A673 (cell line): Measurements from ENCODE around the gene SSR4. TPM values are rescaled to one million over a fixed set of nuclear protein-coding genes. Genes with fewer than 3 reads are reported as not detected.

Experiments
- BruUV-seq: library from RNA; stranded (reverse); fragments of 400-500 nt; replicated peaks from 2 replicates; lab custom pipeline; 2021; lab: Mats Ljungman, UMichigan
- CTCF ChIA-PET: fragments of 300-600 bp; sonication (Branson Sonifier 250); formaldehyde crosslinking; loops from one replicate; lab custom pipeline; 2022; ENCODE audit warnings: antibody characterized with exemption; lab: Charles Lee
- POLR2A ChIA-PET: fragments of 300-600 bp; sonication (Branson Sonifier 250); formaldehyde crosslinking; loops from one replicate; lab custom pipeline; 2022; ENCODE audit warnings: antibody characterized with exemption; ENCODE audit not compliant: low non-redundant PET; lab: Charles Lee
- DNase-seq: peaks from one replicate; pipeline ENCODE4 v3.0.0-alpha.2; 2015; ENCODE audit warnings: low spot score
- H3K27ac ChIP-seq: fragments of 200-600 bp; sonication (generic); 2 replicates; pipeline ENCODE4 v1.5.1; 2016; ENCODE audit warnings: mixed run types, low read depth, mild to moderate bottlenecking, mixed read lengths, antibody characterized with exemption, low read length; ENCODE audit not compliant: poor library complexity, severe bottlenecking
- H3K27me3 ChIP-seq: fragments of 200-600 bp; sonication (generic); replicated peaks from 2 replicates; pipeline ENCODE4 v1.6.1; 2017; ENCODE audit warnings: mixed run types, low read depth, mild to moderate bottlenecking, mixed read lengths, antibody characterized with exemption, low read length; ENCODE audit not compliant: insufficient read depth, poor library complexity
- H3K36me3 ChIP-seq: fragments of 200-600 bp; sonication (generic); 2 replicates; pipeline ENCODE4 v1.6.1; 2016; ENCODE audit warnings: mixed run types, mild to moderate bottlenecking, mixed read lengths, antibody characterized with exemption, low read length; ENCODE audit not compliant: insufficient read depth, poor library complexity, severe bottlenecking
- H3K4me1 ChIP-seq: fragments of 200-600 bp; sonication (generic); 2 replicates; pipeline ENCODE4 v1.6.1; 2017; ENCODE audit warnings: mixed run types, mild to moderate bottlenecking, mixed read lengths, antibody characterized with exemption, low read length; ENCODE audit not compliant: insufficient read depth, poor library complexity, severe bottlenecking
- H3K4me3 ChIP-seq: fragments of 200-600 bp; sonication (generic); 2 replicates; pipeline ENCODE4 v1.5.1; 2016; ENCODE audit warnings: low read depth, mixed run types, mild to moderate bottlenecking, mixed read lengths, low read length; ENCODE audit not compliant: poor library complexity, severe bottlenecking
- H3K9me3 ChIP-seq: fragments of 200-600 bp; sonication (generic); 2 replicates; pipeline ENCODE4 v1.6.1; 2016; ENCODE audit warnings: mixed run types, low read depth, mild to moderate bottlenecking, mixed read lengths, antibody characterized with exemption, low read length; ENCODE audit not compliant: poor library complexity, severe bottlenecking
- CTCF ChIP-seq: fragments of 300-800, 200-600 bp; sonication (generic); conservative IDR thresholded peaks from 2 replicates; pipeline ENCODE4 v1.5.1; 2017; ENCODE audit warnings: low read depth, mild to moderate bottlenecking, antibody characterized with exemption, low read length, moderate library complexity, mixed read lengths
- EZH2 ChIP-seq: fragments of 200-600 bp; sonication (generic); IDR thresholded peaks from 2 replicates; pipeline ENCODE4 v1.6.1; 2017; ENCODE audit warnings: borderline replicate concordance, low read depth, mild to moderate bottlenecking, mixed read lengths, antibody characterized with exemption, low read length; ENCODE audit not compliant: poor library complexity, severe bottlenecking
- intact Hi-C: fragments of 100-400 bp; cut with micrococcal nuclease; formaldehyde crosslinking; loops from one replicate; pipeline ENCODE4 v1.10.0; 2022; ENCODE audit not compliant: unreplicated experiment
- total RNA-seq: library from RNA; stranded (reverse); gene quantifications from 2 replicates; pipeline ENCODE4 v1.2.3, GENCODE V29; 2021

SSR4 gene
- total RNA-seq, 1 experiment from 2014 or later, result 214 TPM

- Histone ChIP-seq H3K36me3 (no peaks in the 10 kb centered on the region), H3K9me3 (no peaks in the 10 kb centered on the region), H3K27ac (no peak overlapping the region), H3K4me1 (no peaks in the 10 kb centered on the region), H3K27me3 (no peaks in the 10 kb centered on the region), H3K4me3 (no peak overlapping the region)
- CTCF ChIA-PET, result no interaction called here
- no peak for DNase-seq
- POLR2A ChIA-PET, result interaction anchor here (0.6 kb wide), 1 partner anchor 175 kb away, joined by 4 read pairs; no protein-coding TSS in a partner anchor
- TF ChIP-seq CTCF (no peak), EZH2 (no peak)
- intact Hi-C loops, result no loop called here
- no TSS peak for BruUV-seq
Measured at GRCh38 chrX:153771415-153772315, 22.8 kb upstream of the SSR4 start.

DNA sequence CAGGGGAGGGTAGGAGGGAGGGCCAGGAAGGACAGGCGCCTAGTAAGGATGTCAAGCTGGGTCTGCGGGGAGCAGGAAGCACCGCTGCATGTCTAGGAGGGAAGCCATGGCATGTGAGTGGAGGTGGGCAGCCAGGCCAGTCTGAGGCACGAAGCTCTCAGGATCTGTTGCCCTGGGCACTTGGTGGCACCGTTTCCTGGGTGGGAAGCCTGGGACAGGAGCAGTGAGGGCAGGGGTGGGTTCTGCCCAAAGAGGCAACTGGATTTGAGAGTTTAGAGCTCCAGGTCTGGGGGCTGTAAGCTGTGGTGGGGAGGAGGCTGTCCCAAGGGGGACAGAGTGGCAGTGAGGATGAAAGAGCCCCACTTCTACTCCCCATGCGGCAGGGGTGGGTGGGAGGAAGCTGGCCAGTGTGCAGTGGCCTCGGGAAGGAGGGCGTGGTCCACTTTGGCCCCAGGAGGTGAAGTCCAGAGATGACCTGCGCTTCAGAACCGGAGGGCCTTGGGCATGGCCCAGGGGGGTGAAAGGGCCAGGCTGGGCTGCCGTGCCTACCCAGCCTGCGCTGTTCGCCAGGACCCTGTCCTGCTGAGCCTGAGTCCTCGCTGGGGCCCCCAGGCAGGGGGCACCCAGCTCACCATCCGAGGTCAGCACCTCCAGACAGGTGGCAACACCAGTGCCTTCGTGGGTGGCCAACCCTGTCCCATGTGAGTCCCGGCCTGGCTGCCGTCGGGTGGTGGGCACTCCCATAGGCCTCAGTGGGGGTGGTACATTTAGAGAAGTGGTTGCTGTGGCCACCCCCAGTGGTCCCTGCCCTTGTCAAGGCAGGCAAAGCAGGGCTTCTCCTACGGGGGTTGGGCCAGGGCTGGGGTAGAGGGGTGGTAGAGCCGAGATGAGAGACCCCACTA is 21.9 kb upstream of the SSR4 start:
- Histone ChIP-seq H3K9me3 (no peaks in the 10 kb centered on the region), H3K27me3 (no peaks in the 10 kb centered on the region), H3K4me1 (no peaks in the 10 kb centered on the region), H3K27ac (no peak overlapping the region), H3K4me3 (no peak overlapping the region), H3K36me3 (no peaks in the 10 kb centered on the region)
- intact Hi-C loops, result no loop called here
- POLR2A ChIA-PET, result interaction anchor here (0.6 kb wide), 1 partner anchor 175 kb away, joined by 4 read pairs; no protein-coding TSS in a partner anchor
- BruUV-seq, result no TSS peak
- CTCF ChIA-PET, result no interaction called here
- TF ChIP-seq CTCF (no peak), EZH2 (no peak)
- DNase-seq, result no peak

- no peak for DNase-seq
- intact Hi-C loops, result no loop called here
- Histone ChIP-seq H3K4me1 (no peaks in the 10 kb centered on the region), H3K27me3 (no peaks in the 10 kb centered on the region), H3K27ac (no peak overlapping the region), H3K9me3 (no peaks in the 10 kb centered on the region), H3K4me3 (no peak overlapping the region), H3K36me3 (no peaks in the 10 kb centered on the region)
- POLR2A ChIA-PET, result no interaction called here
- CTCF ChIA-PET, result no interaction called here
- no peak for TF ChIP-seq CTCF
- no peak for TF ChIP-seq EZH2
- BruUV-seq, result no TSS peak
Measured at GRCh38 chrX:153773218-153773611, 21.3 kb upstream of the SSR4 start.
